Esophagus muscularis mucosa (tissue), 4 donors: Measurements from ENCODE around the gene CTIF. TPM values are rescaled to one million over a fixed set of nuclear protein-coding genes. Genes with fewer than 3 reads are reported as not detected.

Experiments used
- DNase-seq: peaks from one replicate; pipeline ENCODE4 v3.0.0-alpha.2; 2017; ENCODE audit errors: extremely low spot score
- H3K27ac ChIP-seq, 4 donors: fragments of 200-600 bp; sonication (generic); replicated peaks in 1 of 4; 1 replicate in 3 of 4; 2 replicates in 1 of 4; pipeline ENCODE4 v1.5.1; 2016 to 2019; ENCODE audit warnings: mild to moderate bottlenecking in 1 of 4
- H3K27me3 ChIP-seq, 4 donors: fragments of 200-600 bp; sonication (generic); one replicate each; pipeline versions ENCODE4 v1.5.1 to v1.6.0; 2016 to 2019
- H3K36me3 ChIP-seq, 4 donors: fragments of 200-600 bp; sonication (generic); one replicate each; pipeline ENCODE4 v1.5.1; 2016 to 2019
- H3K4me1 ChIP-seq, 4 donors: fragments of 200-600 bp; sonication (generic); one replicate each; pipeline ENCODE4 v1.5.1; 2016 to 2019
- H3K4me3 ChIP-seq, 4 donors: fragments of 200-600 bp; sonication (generic); 1 replicate in 2 of 4; 2 replicates in 2 of 4; pipeline ENCODE4 v1.5.1; 2016 to 2019; ENCODE audit warnings: mild to moderate bottlenecking in 4 of 4, moderate library complexity in 1 of 4
- H3K9me3 ChIP-seq, 4 donors: fragments of 200-600 bp; sonication (generic); 1 replicate in 3 of 4; 2 replicates in 1 of 4; pipeline ENCODE4 v1.5.1; 2016 to 2019
- CTCF ChIP-seq, 3 experiments: fragments of 200-600 bp in 2 of 3; fragments of 450-650 bp in 1 of 3; sonication (generic) in 2 of 3; IDR thresholded peaks; one replicate each; pipeline ENCODE4 v1.5.1; 2017 to 2019; ENCODE audit warnings: antibody characterized with exemption in 3 of 3, mild to moderate bottlenecking in 2 of 3, moderate library complexity in 1 of 3
- EP300 ChIP-seq: sonication (generic); formaldehyde crosslinking; IDR thresholded peaks from one replicate; pipeline ENCODE4 v1.6.1; 2017; ENCODE audit warnings: antibody characterized with exemption
- POLR2A ChIP-seq: fragments of 450-650 bp; IDR thresholded peaks from one replicate; pipeline ENCODE4 v1.6.1; 2017; ENCODE audit warnings: antibody characterized with exemption, moderate library complexity, mild to moderate bottlenecking, low read depth
- POLR2AphosphoS5 ChIP-seq, 2 donors: sonication (generic); formaldehyde crosslinking; IDR thresholded peaks; one replicate each; pipeline ENCODE4 v1.6.1; 2017; ENCODE audit warnings: antibody characterized with exemption in 2 of 2
- WGBS: methylation state at CpG from one replicate; pipeline ENCODE4 v1.1.5; 2018; 5-methylcytosine and 5-hydroxymethylcytosine counted together
- intact Hi-C: fragments of 100-400 bp; cut with DNase I; formaldehyde crosslinking; loops from one replicate; pipeline ENCODE4 v1.15.1; 2023
- total RNA-seq, 4 donors: library from RNA; depleted of rRNA; stranded (reverse); fragments of >200 nt; gene quantifications; one replicate each; pipeline versions ENCODE4 v1.1.0 to v1.2.1, GENCODE V29; 2016

CTIF gene
- total RNA-seq, 4 donors from 2014 or later, result 63.1 to 137 (median 87.7) TPM

- no peak for DNase-seq
- Histone ChIP-seq H3K4me1 (peaks cover 24 to 45% (median 28%) of the 10 kb centered on the region in 4 donors), H3K36me3 (peaks cover 11 to 32% (median 30%) of the 10 kb centered on the region in 4 donors), H3K4me3 (no peak overlapping the region), H3K9me3 (peaks cover 0 to 8% (median 0%) of the 10 kb centered on the region in 4 donors), H3K27me3 (no peaks in the 10 kb centered on the region), H3K27ac (no peak overlapping the region)
- TF ChIP-seq CTCF (IDR thresholded peaks at IDR 0.05), result no peak
- TF ChIP-seq EP300, result no peak
- no peak for TF ChIP-seq POLR2AphosphoS5 (IDR thresholded peaks at IDR 0.05)
- TF ChIP-seq POLR2A, result no peak
- intact Hi-C loops, result loop anchor here (10.0 kb wide), 4 partner anchors 271 to 741 kb away; no protein-coding TSS in a partner anchor
- 56% methylated on average over 3 of the region's 3 CpGs for WGBS
These were observed 134.6 kb downstream of the CTIF start for GRCh38 chr18:48673456-48673852.

GRCh38 chr18:48673853-48674721 is 135.3 kb downstream of the CTIF start:
- Histone ChIP-seq H3K36me3 (peaks cover 11 to 26% (median 24%) of the 10 kb centered on the region in 4 donors), H3K27ac (no peak overlapping the region), H3K9me3 (peaks cover 0 to 8% (median 0%) of the 10 kb centered on the region in 4 donors), H3K27me3 (no peaks in the 10 kb centered on the region), H3K4me1 (peaks cover 31 to 52% (median 35%) of the 10 kb centered on the region in 4 donors), H3K4me3 (no peak overlapping the region)
- intact Hi-C loops, result loop anchor here (10.0 kb wide), 4 partner anchors 271 to 741 kb away; no protein-coding TSS in a partner anchor
- TF ChIP-seq CTCF (IDR thresholded peaks at IDR 0.05), result no peak
- no peak for TF ChIP-seq POLR2A
- TF ChIP-seq POLR2AphosphoS5 (IDR thresholded peaks at IDR 0.05), result no peak
- TF ChIP-seq EP300, result no peak
- no peak for DNase-seq
- WGBS, result 89% methylated on average over 5 of the region's 9 CpGs

GRCh38 chr18:48674758-48675351 is 136.0 kb downstream of the CTIF start:
- TF ChIP-seq CTCF (IDR thresholded peaks at IDR 0.05) (no peak), EP300 (no peak), POLR2A (no peak), POLR2AphosphoS5 (IDR thresholded peaks at IDR 0.05) (no peak)
- peaks cover 38 to 59% (median 42%) of the 10 kb centered on the region in 4 donors for H3K4me1 ChIP-seq
- no peak for DNase-seq
- no peak overlapping the region for H3K4me3 ChIP-seq
- intact Hi-C loops, result loop anchor here (5.0 to 10.0 kb wide), 5 partner anchors 270 to 740 kb away; no protein-coding TSS in a partner anchor
- H3K36me3 ChIP-seq, result peaks cover 11 to 26% (median 22%) of the 10 kb centered on the region in 4 donors
- no peaks in the 10 kb centered on the region for H3K27me3 ChIP-seq
- 94% methylated on average over 3 of the region's 4 CpGs for WGBS
- peaks cover 0 to 8% (median 0%) of the 10 kb centered on the region in 4 donors for H3K9me3 ChIP-seq
- peak overlapping the region in 1 of 4 donors; percentile 2 for H3K27ac ChIP-seq

GRCh38 chr18:48675352-48675761 is 136.5 kb downstream of the CTIF start:
- WGBS, result 6% methylated on average over 9 of the region's 10 CpGs
- peaks cover 10 to 21% (median 17%) of the 10 kb centered on the region in 4 donors for H3K36me3 ChIP-seq
- TF ChIP-seq POLR2A (no peak), POLR2AphosphoS5 (IDR thresholded peaks at IDR 0.05) (peak in 1 of 2 donors; percentile 65), CTCF (IDR thresholded peaks at IDR 0.05) (peak; percentile 87 to 97 (median 91)), EP300 (no peak)
- intact Hi-C loops, result loop anchor here (5.0 to 10.0 kb wide), 5 partner anchors 269 to 739 kb away; no protein-coding TSS in a partner anchor
- peaks cover 0 to 8% (median 0%) of the 10 kb centered on the region in 4 donors for H3K9me3 ChIP-seq
- no peaks in the 10 kb centered on the region for H3K27me3 ChIP-seq
- H3K27ac ChIP-seq, result peak overlapping the region in 1 of 4 donors; percentile 21
- DNase-seq, result peak; percentile 95
- H3K4me1 ChIP-seq, result peaks cover 43 to 65% (median 47%) of the 10 kb centered on the region in 4 donors
- H3K4me3 ChIP-seq, result no peak overlapping the region
